Right renal pelvis (tissue), 4 donors: ENCODE results near the gene STX16. TPM values are rescaled to one million over a fixed set of nuclear protein-coding genes. Genes with fewer than 3 reads are reported as not detected.

Experiments
- DNase-seq, 4 donors: peaks; one replicate each; pipeline ENCODE4 v3.0.0-alpha.2; 2013; ENCODE audit warnings: low read depth in 4 of 4, low spot score in 3 of 4, missing footprints in 1 of 4
- polyA plus RNA-seq, 4 donors: library from polyadenylated mRNA; unstranded; fragments of 120-200 nt; gene quantifications; one replicate each; pipeline ENCODE4 v1.2.1, GENCODE V29; 2013; ENCODE audit not compliant: insufficient read length in 4 of 4

Gene STX16
- polyA plus RNA-seq, 4 donors = 49.7 to 66.0 (median 54.6) TPM

GRCh38 chr20:58618351-58619076, 32.6 kb upstream of the STX16 start:
- DNase-seq = no peak

DNA sequence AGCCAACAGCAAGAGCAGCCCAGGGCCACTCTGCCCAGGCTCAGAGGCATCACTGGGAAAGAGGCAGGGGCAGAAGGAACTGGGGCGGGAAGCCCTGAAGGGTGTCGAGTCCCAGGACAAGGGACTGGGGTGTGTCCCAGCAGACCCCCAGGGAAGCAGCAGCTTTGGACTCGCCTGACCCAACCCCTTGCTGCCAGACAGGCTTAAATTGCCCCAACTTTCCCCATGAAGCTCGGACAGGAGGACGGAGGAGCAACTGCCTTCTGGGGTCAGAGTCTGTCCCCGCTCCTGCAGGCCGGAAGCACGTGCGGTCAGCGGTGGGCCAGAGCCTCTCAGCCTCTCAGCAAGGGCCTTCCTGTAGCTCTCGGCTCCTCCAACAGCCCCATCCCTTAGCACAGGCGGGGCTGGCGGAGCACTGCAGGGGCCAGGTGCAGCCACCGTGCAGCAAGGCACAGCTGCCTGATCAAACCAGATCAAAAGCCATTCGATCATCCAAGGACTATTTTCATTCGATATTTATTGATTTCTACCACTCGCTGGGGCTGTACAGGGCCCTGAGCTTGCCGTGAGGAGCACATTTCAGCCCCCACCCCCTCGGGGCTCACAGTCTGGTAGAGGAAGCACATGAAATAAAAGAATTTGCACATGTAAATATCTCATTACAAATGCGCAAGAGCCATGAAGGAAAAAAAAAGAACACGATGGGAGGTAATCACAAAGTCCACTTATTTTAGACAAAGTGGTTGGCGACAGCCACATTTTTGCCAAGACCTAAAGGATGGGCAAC, 31.8 kb upstream of the STX16 start:
- DNase-seq = no peak

GRCh38 chr20:58619864-58620431, 31.1 kb upstream of the STX16 start:
- no peak for DNase-seq

GRCh38 chr20:58621906-58622548, 29.1 kb upstream of the STX16 start:
- DNase-seq = no peak

DNA sequence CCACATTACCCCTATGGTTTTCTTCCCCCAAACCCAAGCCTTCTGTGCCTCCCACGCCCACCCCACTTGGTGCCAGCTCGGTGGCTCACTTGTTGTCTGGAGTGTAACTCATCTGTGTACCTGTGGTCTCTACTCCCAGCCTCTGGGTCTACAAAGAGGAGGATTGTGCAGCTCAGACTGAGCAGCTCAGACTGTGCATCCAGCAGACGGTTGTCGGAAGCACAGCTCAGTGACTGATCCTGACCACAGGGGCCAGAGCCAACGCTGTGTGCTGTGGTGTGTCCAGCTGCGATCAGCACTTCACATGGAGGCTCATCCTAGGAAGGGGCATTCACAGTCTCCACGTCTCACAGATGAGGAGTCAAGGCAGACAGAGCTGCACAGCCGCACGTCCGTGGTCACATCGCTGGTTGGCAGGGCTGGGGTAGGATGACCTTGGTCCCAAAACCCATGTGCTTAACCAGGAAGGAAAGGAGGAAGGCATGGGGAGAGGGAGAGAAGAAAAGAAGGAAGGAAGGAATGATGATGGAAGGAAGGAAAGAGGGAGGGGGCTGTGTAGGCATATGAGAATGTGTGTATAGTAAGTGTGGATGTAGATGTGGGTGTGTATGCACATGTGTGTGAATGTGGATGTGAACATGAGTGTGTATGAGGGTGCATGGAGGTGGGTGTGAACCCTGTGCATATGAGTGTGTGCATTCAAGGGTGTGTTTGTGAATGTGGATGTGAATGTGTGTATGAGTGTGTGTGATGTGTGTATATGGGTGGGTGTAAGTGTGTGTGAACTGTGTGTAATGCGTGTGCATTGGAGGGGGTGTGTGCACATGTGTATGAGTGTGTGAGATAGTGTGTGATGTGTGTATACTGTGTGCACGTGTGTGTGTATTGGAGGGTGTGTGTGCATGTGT, 28.2 kb upstream of the STX16 start:
- no peak for DNase-seq

DNA sequence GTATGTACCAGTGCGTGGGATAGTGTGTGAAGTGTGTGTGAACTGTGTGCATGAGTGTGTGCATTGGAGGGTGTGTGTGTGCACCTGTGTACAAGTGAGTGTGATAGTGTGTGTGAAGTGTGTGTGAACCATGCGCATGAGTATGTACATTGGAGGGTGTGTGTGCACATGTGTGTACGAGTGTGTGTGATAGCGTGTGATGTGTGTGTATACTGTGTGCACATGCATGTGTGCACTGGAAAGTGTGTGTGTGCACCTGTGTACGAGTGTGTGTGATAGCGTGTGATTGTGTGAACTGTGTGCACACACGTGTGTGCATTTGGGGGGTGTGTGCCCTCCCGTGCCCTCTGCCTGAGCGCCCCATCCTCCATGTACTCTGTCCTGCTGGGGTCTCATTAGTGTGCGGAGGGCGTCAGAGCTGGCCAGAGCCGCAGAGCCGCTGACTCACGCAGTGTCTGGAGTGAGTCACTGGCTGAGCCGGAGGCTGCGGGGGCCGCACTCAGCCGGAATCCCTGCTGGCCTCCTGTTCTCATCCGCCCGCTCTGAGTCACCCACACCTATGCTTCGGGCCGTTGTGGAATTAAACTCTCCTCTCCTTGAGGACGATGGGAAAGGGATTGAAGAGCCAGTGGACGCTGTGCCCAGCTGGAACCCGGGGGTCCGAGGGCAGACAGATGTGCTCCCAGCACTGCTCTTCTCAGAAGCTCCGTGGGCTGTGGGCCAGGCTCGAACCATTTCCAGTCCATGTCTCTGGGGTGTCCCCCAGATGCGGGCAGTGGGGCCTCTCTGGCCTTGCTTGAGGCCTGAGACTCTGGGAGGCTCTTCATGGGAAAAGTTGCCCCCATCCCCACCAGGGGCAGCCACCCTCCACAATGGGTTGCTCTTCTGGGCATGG, 27.3 kb upstream of the STX16 start:
- no peak for DNase-seq

GRCh38 chr20:58624687-58625086, 26.4 kb upstream of the STX16 start:
- no peak for DNase-seq

DNA sequence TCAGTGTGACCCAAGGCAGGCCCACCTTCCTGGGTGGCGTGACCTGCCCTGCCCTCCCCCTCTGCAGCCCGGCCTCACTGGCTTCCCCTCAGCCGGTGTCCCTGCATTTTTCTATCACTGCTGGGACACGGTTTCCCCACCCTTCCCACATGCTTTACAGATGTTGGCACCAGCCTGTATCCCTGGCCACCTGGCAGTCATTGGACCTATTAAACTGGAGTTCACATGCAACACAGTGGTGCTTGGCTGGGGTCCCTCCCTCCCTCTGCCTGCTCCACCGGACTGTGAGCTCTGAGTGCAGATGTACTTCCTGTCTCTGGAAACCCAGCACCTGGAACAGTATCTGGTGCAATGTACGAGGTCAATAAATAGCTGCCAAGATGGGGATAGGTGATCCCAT, 25.5 kb upstream of the STX16 start:
- no peak for DNase-seq

DNA sequence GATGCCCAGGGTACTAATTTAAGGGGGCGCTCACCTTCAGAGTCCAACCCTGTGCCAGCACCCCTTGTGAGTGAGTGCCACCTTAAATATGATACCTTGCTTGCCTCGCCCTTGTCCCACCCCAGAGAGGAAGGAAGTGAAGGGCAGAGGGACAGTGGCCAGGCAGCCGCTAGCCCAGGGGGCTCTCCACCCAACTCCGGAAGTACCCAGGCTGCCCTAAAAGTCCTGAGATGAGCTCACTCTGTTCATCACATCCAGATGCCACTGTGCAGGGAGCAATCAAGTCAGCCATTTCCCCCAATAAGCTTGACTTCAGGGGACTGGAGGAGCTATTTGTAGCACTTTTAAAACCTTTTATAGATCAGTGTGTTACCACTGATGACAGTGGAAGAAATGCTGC, 25.0 kb upstream of the STX16 start:
- DNase-seq = no peak

- no peak for DNase-seq
Observed at GRCh38 chr20:58627212-58628072, 23.6 kb upstream of the STX16 start.

- DNase-seq = no peak
Observed at GRCh38 chr20:58628491-58629214, 22.4 kb upstream of the STX16 start.

GRCh38 chr20:58629215-58629580, 21.9 kb upstream of the STX16 start:
- DNase-seq = no peak

- no peak for DNase-seq
Observed at GRCh38 chr20:58630063-58630462, 21.0 kb upstream of the STX16 start.

GRCh38 chr20:58633161-58634053, 17.7 kb upstream of the STX16 start:
- no peak for DNase-seq

DNA sequence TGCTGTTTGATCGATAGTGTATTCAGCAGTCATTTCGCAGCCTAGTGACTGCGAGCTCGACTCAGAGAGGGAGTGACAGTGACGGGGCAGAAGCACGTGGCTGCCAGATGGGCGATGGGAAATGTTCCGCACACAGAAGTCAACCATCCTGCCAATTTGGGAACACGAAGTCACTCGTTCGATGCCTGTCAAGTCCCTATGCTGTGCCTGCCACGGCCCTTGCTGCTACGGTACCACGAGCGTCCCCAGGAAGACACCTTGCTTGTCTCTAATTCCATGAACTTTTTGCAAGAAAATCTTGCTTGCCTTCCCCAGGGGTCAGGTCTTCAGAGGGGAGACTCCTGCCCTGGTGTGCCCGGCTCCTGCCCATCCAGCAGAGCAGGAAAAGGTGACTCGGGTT, 17.0 kb upstream of the STX16 start:
- DNase-seq = no peak

GRCh38 chr20:58634521-58635278, 16.4 kb upstream of the STX16 start:
- DNase-seq = peak in 1 of 4 donors; percentile 70
